ENCODE measurements around the gene ARAP1.

Gene ARAP1

GRCh38 chr11:72702096-72702495, 50.1 kb downstream of the ARAP1 start:
- FAIRE-seq, result no peak

GRCh38 chr11:72701466-72701865, 50.7 kb downstream of the ARAP1 start:
- FAIRE-seq, result no peak

- FAIRE-seq, result no peak
Measured at GRCh38 chr11:72700146-72700545, 52.1 kb downstream of the ARAP1 start.

- no peak for FAIRE-seq
Measured at GRCh38 chr11:72697814-72698213, 54.4 kb downstream of the ARAP1 start.

- no peak for FAIRE-seq
Measured at GRCh38 chr11:72696866-72697700, 55.1 kb downstream of the ARAP1 start.

GRCh38 chr11:72695354-72695753, 56.9 kb downstream of the ARAP1 start:
- no peak for FAIRE-seq

GRCh38 chr11:72693271-72693968, 58.8 kb downstream of the ARAP1 start:
- FAIRE-seq, result no peak

- FAIRE-seq, result no peak
Measured at GRCh38 chr11:72692498-72693237, 59.5 kb downstream of the ARAP1 start.

- no peak for FAIRE-seq
Measured at GRCh38 chr11:72690166-72690565, 62.0 kb downstream of the ARAP1 start.

- FAIRE-seq, result no peak
Measured at GRCh38 chr11:72688929-72689328, 63.3 kb downstream of the ARAP1 start.

GRCh38 chr11:72688486-72688885, 63.7 kb downstream of the ARAP1 start:
- no peak for FAIRE-seq

- no peak for FAIRE-seq
Measured at GRCh38 chr11:72687326-72687725, 64.9 kb downstream of the ARAP1 start.

- FAIRE-seq, result no peak
Measured at GRCh38 chr11:72686639-72687220, 65.5 kb downstream of the ARAP1 start.

GRCh38 chr11:72685560-72686480, 66.4 kb downstream of the ARAP1 start:
- FAIRE-seq, result no peak

GRCh38 chr11:72684236-72684912, 67.8 kb downstream of the ARAP1 start:
- no peak for FAIRE-seq

GRCh38 chr11:72683782-72684200, 68.4 kb downstream of the ARAP1 start:
- no peak for FAIRE-seq

GRCh38 chr11:72682858-72683243, 69.4 kb downstream of the ARAP1 start:
- no peak for FAIRE-seq

GRCh38 chr11:72682238-72682857, 69.9 kb downstream of the ARAP1 start:
- no peak for FAIRE-seq

GRCh38 chr11:72681226-72682153, 70.7 kb downstream of the ARAP1 start:
- no peak for FAIRE-seq

Measured in endometrium (tissue), 2 donors.